NCI-H146 (cell line): ENCODE results near the gene KDM6A.
"Not testable (repeated sequence)": the region's sequence is repeated elsewhere in the genome, so short reads cannot be mapped to it uniquely, and the experiment has no call there.

Experiments used
- DNase-seq: peaks from one replicate; lab custom pipeline; 2025; lab: John Stamatoyannopoulos, UW

The KDM6A gene

DNA sequence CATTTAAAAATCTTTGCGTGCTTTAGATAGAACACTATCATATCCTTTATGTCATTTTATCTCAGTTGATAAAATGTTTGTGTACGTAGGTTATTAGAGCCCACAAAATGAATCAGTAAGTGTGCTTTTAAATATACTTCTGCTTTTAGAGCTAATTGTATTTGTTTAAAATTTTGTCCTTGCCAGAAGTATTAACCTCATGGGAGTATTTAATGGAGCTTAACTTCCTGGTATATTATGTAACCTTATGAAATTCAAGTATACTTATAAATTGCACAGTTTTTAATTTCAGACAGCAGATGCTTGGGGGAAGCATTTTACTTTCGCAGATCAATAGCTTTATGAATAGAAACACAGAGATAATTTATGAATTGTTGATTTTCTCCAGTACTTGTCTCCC is 237.5 kb downstream of the KDM6A start:
- no peak for DNase-seq

DNA sequence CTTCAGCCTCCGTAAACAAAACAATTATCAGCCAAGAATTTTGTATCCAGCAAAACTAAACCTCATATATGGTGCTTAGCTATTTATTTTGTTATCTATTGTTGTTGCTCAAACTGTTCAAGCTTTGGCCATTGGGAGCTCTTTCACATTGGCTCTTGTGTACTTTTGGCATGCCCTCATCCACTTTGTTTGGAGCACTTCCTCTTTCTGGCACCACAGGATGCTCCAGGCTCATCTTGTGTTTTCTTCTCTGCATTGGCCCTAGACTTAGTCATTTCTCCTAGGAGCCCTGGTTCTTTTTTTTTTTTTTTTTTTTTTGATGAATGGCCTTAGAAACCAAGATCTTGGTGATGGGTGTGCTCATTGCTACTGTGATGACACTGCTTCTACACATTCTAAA is 253.2 kb downstream of the KDM6A start:
- no peak for DNase-seq

DNA sequence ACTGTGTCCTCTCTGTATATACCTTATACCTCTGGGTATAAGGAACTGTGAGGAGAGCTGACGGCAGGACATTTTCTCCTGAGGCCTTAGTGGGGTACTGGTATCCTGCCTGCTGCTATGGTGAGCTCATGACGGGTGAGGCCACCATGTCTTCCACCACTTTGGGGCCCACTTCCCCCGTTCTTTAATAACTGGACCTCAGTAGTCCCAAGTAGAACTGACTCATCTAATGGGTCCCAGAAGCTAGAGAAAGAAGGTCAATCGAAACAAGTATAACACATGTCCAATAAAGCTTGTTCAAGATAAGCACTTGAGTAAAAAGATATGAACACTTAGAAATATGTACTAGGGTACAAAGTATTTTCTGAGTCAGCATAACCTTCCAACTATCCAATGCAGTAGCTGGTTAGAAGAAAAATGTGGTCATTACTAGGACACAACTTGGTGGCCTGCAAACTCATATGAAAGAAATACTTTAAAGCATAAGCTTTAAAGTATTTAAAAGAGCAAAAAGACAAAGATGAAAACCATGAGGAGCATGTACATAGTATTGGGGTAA is 256.0 kb downstream of the KDM6A start:
- no peak for DNase-seq

DNA sequence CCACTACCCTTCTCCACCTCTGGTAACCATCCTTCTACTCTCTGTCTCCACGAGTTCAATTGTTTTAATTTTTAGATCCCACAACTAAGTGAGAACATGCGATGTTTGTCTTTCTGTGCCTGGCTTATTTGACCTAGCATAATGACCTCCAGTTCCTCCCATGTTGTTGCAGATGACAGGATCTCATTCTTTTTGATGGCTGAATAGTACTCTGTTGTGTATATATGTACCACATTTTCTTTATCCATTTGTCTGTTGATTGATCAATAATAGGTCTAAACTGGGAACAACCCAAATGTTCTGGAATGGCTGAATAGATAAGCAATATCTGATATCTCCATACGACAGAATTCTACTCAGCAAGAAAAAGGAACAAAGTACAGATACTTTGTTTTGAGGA is 260.5 kb downstream of the KDM6A start:
- no peak for DNase-seq

DNA sequence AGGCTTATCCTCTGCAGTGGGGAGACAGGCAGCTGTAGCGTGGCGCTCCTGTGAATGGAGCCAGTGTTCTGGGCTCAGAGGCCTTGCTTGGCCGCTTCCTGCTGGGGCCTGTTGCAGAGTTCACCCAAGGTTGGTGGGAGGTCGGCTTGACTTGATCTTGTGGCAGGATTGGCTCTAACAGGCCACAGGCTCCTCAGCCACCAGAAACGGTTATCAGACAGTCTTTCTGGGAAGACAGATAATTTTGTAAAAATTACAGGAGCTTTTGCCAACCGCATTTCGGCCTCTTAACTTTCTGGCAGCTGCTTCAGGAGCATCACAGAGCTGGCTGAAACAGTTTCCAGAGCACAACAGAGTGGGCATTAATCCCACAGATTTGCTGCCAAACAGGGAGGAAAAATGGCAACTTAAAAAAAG is 261.3 kb downstream of the KDM6A start:
- peak; percentile 2 for DNase-seq

DNA sequence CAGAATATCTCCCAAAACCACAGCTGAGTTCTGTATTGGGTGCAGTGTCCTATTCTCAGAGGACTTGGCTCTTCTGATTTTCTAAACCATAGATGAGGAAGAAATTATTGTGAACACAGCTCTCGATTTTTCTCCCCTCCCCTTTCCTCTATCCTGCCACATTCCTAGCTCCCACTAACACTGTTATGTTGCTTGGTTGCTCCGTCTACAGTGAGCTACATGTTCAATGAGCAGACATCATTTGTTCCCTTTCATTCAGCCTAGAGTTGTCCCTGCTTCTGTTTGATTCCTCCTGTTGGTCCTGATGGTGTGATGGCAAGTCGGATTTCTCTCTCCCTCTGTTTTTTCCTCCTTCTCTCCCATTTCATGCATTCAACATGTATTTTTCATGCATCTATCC is 261.8 kb downstream of the KDM6A start:
- DNase-seq, result no peak

DNA sequence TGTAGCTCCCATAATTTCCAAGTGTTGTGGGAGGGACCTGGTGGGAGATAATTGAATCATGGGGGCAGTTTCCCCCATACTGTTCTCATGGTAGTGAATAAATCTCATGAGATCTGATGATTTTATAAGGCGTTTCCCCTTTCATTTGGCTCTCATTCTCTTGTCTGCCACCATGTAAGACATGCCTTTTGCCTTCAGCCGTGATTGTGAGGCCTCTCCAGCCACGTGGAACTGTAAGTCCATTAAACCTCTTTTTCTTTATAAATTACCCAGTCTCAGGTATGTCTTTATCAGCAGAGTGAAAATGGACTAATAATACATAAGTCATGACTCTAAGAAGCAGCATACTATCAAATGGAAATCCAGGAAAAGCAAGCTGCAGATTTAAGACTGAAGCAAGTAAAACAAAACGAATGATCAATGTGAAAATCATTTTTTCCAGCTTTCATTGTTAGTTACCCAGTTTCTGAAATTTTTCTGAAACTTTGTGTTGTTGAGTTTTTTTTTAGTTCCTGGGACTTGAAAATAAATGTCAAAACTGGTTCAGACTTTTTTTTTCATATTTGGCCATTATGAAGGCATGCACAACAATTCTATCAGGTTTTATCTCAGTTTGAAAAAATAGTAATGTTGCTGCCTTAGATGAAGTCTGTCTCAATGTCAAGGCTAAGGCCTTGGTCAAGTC is 262.5 kb downstream of the KDM6A start:
- not testable (repeated sequence) for DNase-seq

DNA sequence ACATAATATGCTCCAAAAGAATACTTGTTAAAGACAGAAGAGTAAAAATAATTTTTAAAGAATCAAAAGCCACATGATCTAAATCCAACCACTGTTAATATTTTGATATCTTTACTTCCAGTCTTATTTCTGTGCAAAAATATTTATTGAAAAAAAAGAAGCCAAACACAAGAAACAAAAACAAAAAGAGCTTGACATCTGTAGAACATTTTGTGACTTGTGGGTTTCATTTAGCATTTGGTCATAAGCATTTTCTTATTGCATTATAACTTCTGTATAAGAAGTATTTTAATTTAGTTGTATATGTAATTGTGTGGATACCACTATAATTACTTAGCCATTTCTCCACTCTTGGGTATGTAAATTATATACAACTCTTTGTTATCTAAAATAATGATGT is 264.5 kb downstream of the KDM6A start:
- no peak for DNase-seq

DNA sequence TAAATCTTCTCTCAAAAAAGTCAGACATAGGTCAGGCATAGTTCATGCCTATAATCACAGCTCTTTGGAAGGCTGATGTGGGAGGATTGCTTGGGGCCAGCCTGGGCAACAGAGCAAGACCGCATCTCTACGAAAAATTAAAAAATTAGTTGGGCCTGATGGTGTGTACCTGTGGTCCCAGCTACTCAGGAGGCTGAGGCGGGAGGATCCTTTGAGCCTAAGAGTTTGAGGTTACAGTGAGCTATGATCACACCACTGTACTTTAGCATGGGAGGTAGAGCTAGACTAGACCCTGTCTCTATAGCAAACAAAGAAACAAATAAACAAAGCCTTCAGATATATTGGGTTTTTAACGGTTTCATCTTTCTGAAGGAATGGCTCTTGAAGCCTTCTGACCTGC is 265.5 kb downstream of the KDM6A start:
- DNase-seq, result no peak

DNA sequence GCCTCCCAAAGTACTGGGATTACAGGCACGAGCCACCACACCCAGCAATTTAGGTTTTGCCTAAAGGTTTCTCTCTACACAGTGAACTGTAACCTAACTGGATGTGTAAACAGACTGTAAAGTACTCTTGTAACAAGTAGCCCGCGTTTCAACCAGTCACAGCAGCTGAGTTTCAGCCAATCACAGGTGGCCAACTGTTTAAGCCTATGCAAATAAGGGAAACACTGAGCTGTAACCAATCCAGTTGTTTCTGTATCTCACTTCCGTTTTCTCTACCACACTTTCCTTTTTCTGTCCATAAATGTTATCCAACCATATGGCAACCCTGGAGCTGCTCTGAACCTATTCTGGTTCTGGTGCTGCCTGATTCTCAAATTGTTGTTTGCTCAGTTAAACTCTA is 267.8 kb downstream of the KDM6A start:
- DNase-seq, result no peak

DNA sequence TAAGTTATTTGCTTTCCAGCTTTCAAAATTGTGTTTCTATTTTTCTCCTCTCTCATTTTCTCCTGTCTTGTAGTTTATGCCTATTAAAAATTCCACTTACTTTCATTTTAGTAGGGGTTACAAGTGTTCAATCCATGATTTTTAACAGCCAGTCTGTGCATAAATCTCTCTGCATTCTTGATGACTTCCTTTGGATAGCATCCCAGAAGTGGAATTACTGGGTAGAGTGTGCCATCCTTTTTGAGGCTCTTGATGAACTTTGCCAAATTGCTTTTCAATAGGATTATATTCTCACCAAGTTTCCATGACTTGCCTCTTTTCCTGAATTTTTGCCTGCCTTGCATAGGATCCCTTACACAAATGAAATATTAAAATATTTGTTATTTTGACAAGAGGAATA is 269.2 kb downstream of the KDM6A start:
- no peak for DNase-seq

DNA sequence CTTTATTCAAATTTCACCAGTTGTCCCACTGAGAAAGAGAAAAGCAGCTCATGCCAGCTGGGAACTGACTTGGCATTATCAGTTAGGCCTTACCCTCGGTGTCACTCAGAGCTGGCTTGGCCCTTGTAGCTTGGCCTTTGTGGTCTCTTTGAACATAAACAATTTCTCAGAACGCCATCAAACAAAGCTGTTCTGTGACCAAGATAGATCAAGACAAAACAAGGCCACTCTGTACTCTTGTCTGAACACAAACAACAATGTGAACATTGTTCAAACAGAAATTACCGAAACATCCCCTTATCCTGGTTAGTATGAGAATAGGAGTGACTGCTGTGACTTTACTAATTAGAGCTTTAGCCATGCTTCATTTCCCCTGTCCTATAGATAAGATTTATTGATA is 270.5 kb downstream of the KDM6A start:
- no peak for DNase-seq

DNA sequence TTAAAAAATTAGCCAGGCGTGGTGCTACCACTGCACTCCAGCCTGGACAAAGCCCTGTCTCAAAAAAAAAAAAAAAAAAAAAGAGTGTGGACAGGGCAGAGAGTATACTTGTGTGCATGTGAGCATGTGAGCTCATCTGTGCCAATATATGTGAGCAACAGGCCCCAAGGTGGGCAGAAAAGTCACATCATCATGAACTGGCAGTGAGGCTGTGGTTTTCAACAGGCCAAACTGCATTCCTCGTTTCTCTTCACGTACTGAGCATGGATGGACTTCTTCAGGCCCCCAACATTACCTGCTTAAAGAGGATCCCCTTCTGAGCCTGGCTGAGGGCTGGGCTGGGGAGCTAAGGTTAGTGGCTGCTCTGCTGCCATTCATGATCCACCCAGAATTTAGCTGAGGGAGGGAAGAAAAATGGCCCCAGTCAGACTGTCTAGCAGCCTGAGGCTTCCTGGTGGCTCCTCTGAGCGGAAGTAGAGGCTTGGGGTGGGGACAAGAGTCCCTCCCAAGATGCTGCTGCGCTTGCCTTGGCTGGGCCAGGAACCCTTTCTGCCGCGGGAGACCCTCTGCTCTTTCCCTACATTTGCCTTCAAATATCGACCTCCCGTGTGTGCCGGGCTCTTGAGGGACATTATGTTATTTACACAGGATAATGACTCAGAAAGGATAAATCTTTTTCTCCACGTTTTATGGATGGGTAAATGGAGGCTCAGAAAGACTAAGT is 272.7 kb downstream of the KDM6A start:
- DNase-seq, result no peak

DNA sequence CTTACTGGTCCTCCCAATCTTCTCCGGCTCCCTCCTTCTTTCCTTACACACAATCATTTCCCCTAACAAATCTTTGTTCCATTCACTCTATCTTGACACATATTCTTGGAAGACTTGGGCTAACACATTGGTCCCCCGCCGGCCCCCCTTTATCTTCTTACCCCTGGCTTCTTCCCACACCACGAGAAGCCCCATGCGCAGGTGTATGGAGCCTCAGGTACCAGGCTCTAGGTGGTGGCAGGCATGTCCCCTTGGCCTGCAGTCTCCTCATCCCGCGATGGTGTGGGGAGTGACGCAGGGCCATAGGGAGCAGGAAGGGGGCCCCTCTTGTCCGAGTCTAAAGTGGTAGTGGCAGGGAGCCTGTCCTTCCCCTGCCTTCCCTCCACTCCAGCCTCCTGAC is 277.8 kb downstream of the KDM6A start:
- DNase-seq, result no peak

DNA sequence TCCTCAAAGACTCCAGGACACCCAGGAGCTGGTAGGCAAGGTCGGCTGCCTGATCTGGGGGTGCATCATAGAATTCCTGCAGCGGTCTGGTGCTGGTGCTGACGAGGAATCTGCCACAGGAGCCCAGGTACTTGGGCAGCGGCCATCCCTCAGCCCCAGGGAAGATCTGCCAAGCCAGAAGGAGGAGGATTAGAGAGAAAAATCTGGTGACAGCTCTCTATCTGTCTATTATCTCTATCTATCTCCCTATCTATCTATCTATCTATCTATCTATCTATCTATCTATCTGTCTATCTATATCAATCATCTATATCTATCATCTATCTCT is 281.0 kb downstream of the KDM6A start:
- DNase-seq, result no peak

DNA sequence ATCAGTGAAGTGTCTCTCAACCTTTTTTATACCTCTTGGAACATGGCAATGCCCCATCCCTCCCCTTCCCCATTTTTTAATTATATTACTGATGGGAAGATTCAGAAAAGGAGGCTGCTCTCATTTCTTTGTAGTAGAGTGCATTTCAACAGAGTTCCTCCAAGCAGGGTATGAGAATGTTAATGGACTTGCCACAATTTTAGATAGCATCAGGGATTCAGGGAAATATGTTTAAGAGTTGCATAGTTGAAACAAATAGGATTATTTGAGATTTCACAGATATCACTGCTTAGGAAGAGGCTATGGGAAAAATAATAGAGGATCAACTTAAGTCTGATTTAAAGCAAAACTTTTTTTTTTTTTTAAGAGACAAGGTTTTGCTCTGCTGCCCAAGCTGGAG is 281.5 kb downstream of the KDM6A start:
- no peak for DNase-seq

DNA sequence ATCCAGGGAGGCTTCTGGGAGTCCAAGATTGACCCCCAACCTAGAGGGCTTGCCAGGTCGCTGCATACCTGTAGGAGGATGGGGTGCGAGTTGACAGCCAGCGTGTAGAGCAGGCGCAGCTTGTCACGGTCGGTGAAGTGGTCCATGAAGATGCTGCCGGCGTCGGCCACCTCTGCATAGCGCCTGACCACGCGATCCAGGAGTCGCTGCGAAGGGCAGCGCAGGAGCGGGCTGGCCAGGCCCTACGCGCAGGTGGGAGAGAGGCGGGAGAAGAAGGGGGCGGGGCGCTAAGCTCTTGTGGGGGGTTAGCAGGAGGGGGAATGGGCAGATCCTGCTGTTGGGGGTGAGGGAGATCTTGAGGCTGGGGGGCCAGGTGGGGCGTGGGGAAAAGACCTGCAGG is 284.7 kb downstream of the KDM6A start:
- DNase-seq, result no peak
